Spleen (tissue), 11 donors: ENCODE measurements around the gene SAE1. TPM values are rescaled to one million over a fixed set of nuclear protein-coding genes. Genes with fewer than 3 reads are reported as not detected.

Experiments
- DNase-seq: peaks from one replicate; pipeline ENCODE4 v3.0.0-alpha.2; 2020
- H3K27ac ChIP-seq, 8 donors: fragments of 200-600 bp; sonication (generic) in 7 of 8; 1 replicate in 4 of 8; 2 replicates in 4 of 8; pipeline versions ENCODE4 v1.5.0 to v1.8.0; 2016 to 2021; ENCODE audit warnings: inconsistent platforms in 4 of 8, mild to moderate bottlenecking in 4 of 8, moderate library complexity in 1 of 8
- H3K27me3 ChIP-seq, 7 donors: fragments of 200-600 bp; sonication (generic) in 6 of 7; replicated peaks in 1 of 7; 1 replicate in 4 of 7; 2 replicates in 3 of 7; pipeline versions ENCODE4 v1.5.0 to v1.8.0; 2016 to 2021; ENCODE audit warnings: inconsistent platforms in 3 of 7, mild to moderate bottlenecking in 1 of 7
- H3K36me3 ChIP-seq, 6 donors: fragments of 200-600 bp; sonication (generic) in 5 of 6; 1 replicate in 4 of 6; 2 replicates in 2 of 6; pipeline versions ENCODE4 v1.5.0 to v1.8.0; 2016 to 2021; ENCODE audit warnings: inconsistent platforms in 2 of 6
- H3K4me1 ChIP-seq, 6 donors: fragments of 200-600 bp; sonication (generic) in 5 of 6; 1 replicate in 3 of 6; 2 replicates in 3 of 6; pipeline versions ENCODE4 v1.5.0 to v1.8.0; 2016 to 2021; ENCODE audit warnings: inconsistent platforms in 3 of 6
- H3K4me3 ChIP-seq, 8 donors: fragments of 200-600 bp; sonication (generic) in 7 of 8; 1 replicate in 4 of 8; 2 replicates in 4 of 8; pipeline versions ENCODE4 v1.5.0 to v1.8.0; 2016 to 2021; ENCODE audit warnings: inconsistent platforms in 4 of 8, mild to moderate bottlenecking in 4 of 8, moderate library complexity in 2 of 8
- H3K9me3 ChIP-seq, 8 donors: fragments of 200-600 bp; sonication (generic) in 7 of 8; 1 replicate in 4 of 8; 2 replicates in 4 of 8; pipeline versions ENCODE4 v1.5.0 to v1.8.0; 2016 to 2021; ENCODE audit warnings: inconsistent platforms in 4 of 8
- CTCF ChIP-seq, 11 experiments: fragments of 200-600 bp in 7 of 11; fragments of 450-650 bp in 4 of 11; sonication (generic) in 4 of 11; IDR thresholded peaks in 8 of 11; conservative IDR thresholded peaks in 3 of 11; 1 replicate in 7 of 11; 2 replicates in 4 of 11; pipeline versions ENCODE4 v1.4.0 to v1.8.0; 2016 to 2021; ENCODE audit warnings: antibody characterized with exemption in 11 of 11, inconsistent platforms in 4 of 11, mild to moderate bottlenecking in 1 of 11
- POLR2A ChIP-seq, 3 donors: fragments of 450-650 bp; IDR thresholded peaks; one replicate each; pipeline ENCODE4 v1.5.1; 2017; ENCODE audit warnings: antibody characterized with exemption in 3 of 3, mild to moderate bottlenecking in 1 of 3
- POLR2AphosphoS5 ChIP-seq, 3 donors: sonication (generic); formaldehyde crosslinking; IDR thresholded peaks; one replicate each; pipeline ENCODE4 v1.5.1; 2017; ENCODE audit warnings: antibody characterized with exemption in 3 of 3
- WGBS, 5 donors: extraction: QIAGEN DNeasy Blood & Tissue Kit in 3 of 5; methylation state at CpG; one replicate each; pipeline versions ENCODE4 v1.1.5 to v1.1.7; 2013 to 2018; 5-methylcytosine and 5-hydroxymethylcytosine counted together
- intact Hi-C: fragments of 100-400 bp; cut with DNase I; formaldehyde crosslinking; loops from one replicate; pipeline ENCODE4 v1.15.0; 2023; ENCODE audit warnings: low total_unique reads
- polyA plus RNA-seq, 3 donors: library from polyadenylated mRNA; stranded (reverse); fragments of 200-250 nt; gene quantifications; one replicate each; pipeline ENCODE4 v1.2.1, GENCODE V29; 2013
- total RNA-seq, 7 donors: library from RNA; depleted of rRNA in 3 of 7; stranded (reverse); fragments of >200 nt in 3 of 7; fragmentation: NEBNext Ultra II Directional in 4 of 7; extraction: Animal tissue kit (Norgen Biotek cat#: 25700) in 4 of 7; gene quantifications; one replicate each; pipeline versions ENCODE4 v1.1.0 to v1.2.1, GENCODE V29; 2016 to 2021
- donor health status: healthy with polysubstance abuse.
- donor health status: DM: no; HTN: no; CAD: no; lungs with moderate emphysema.
- donor health status: DM: no; HTN: no; CAD: no.
- donor health status: Bipolar disorder and iron deficiency.
- donor health status: healthy.
- donor health status: DM: no; HTN: no; CAD: no.
- donor health status: DM: yes; HTN: yes; CAD: no.

SAE1 gene
- total and polyA plus RNA-seq, 10 donors, result 28.1 to 72.4 (median 55.9) TPM

DNA sequence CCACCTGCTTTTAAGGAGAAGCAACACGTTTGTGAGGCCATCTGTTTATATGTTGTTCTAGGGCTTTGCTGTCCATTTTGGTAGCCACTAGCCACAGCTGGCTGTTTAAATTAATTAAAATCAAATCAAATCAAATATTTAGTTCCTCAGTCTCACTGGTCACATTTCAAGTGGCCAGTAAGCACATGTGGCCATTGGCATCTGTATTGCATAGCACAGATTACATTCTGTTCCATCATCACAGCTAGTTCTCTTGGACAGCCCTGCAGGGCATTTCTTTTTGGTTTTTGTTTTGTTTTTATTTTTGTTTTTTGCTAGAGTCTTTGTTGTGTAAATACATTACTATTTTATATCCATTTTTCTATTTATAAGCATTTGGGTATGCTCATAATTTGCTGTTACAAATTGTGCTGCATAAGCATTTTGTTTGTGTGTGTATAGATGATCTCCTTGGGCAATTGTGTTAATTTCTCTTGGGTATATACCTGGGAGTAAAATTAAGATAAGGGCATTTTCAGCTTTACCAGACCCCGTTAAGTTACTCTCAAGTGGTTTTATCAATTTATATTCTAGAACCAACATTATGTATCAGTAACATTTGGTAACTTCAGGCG lies 31.3 kb downstream of the SAE1 start:
- H3K36me3 ChIP-seq, result peaks cover 0 to 83% (median 9%) of the 10 kb centered on the region in 6 donors
- H3K27me3 ChIP-seq, result no peaks in the 10 kb centered on the region
- H3K4me3 ChIP-seq, result no peak overlapping the region
- intact Hi-C loops, result no loop called here
- H3K4me1 ChIP-seq, result peaks cover 31 to 59% (median 43%) of the 10 kb centered on the region in 6 donors
- WGBS, 5 donors, result 67 to 87% (median 83%) methylated on average over 3 of the region's 3 CpGs
- peak overlapping the region in 4 of 8 donors; percentile 26 to 91 (median 82) for H3K27ac ChIP-seq
- TF ChIP-seq POLR2A (IDR thresholded peaks at IDR 0.05) (no peak), CTCF (IDR thresholded peaks at IDR 0.05 in 8 of 11, conservative IDR thresholded peaks at IDR 0.05 in 3 of 11) (no peak), POLR2AphosphoS5 (IDR thresholded peaks at IDR 0.05) (no peak)
- DNase-seq, result no peak
- no peaks in the 10 kb centered on the region for H3K9me3 ChIP-seq

DNA sequence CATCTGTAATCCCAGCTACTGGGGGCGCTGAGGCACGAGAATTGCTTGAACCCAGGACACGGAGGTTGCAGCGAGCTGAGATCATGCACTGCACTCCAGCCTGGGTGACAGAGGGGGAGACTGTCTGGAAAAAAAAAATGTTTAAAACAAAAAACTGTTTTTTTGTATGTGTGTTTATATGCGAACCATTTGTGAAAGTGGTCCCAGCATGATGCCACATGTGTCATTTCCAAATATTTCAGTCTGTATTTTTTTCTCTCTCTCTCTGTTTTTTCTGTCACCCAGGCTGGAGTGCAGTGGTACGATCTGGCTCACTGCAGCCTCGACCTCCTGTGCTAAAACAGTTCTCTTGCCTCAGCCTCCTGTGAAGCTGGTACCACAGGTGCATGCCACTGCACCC lies 37.4 kb downstream of the SAE1 start:
- TF ChIP-seq POLR2AphosphoS5 (IDR thresholded peaks at IDR 0.05) (no peak), POLR2A (IDR thresholded peaks at IDR 0.05) (no peak), CTCF (IDR thresholded peaks at IDR 0.05 in 8 of 11, conservative IDR thresholded peaks at IDR 0.05 in 3 of 11) (no peak)
- DNase-seq, result peak; percentile 21
- H3K27me3 ChIP-seq, result no peaks in the 10 kb centered on the region
- 93 to 99% (median 95%) methylated on average over 7 of the region's 7 CpGs for WGBS, 5 donors
- intact Hi-C loops, result no loop called here
- no peaks in the 10 kb centered on the region for H3K4me1 ChIP-seq
- H3K9me3 ChIP-seq, result no peaks in the 10 kb centered on the region
- H3K27ac ChIP-seq, result no peak overlapping the region
- H3K4me3 ChIP-seq, result no peak overlapping the region
- H3K36me3 ChIP-seq, result peaks cover 0 to 98% (median 41%) of the 10 kb centered on the region in 6 donors

- Histone ChIP-seq H3K36me3 (peaks cover 0 to 98% (median 50%) of the 10 kb centered on the region in 6 donors), H3K27ac (no peak overlapping the region), H3K9me3 (no peaks in the 10 kb centered on the region), H3K27me3 (no peaks in the 10 kb centered on the region), H3K4me3 (no peak overlapping the region), H3K4me1 (peaks cover 10 to 26% (median 20%) of the 10 kb centered on the region in 6 donors)
- no peak for DNase-seq
- 94 to 98% (median 95%) methylated on average over 19 of the region's 19 CpGs for WGBS, 5 donors
- no peak for TF ChIP-seq CTCF (IDR thresholded peaks at IDR 0.05 in 8 of 11, conservative IDR thresholded peaks at IDR 0.05 in 3 of 11)
- TF ChIP-seq POLR2AphosphoS5 (IDR thresholded peaks at IDR 0.05), result no peak
- no peak for TF ChIP-seq POLR2A (IDR thresholded peaks at IDR 0.05)
- intact Hi-C loops, result no loop called here
These were observed 42.2 kb downstream of the SAE1 start for GRCh38 chr19:47172666-47173455.

DNA sequence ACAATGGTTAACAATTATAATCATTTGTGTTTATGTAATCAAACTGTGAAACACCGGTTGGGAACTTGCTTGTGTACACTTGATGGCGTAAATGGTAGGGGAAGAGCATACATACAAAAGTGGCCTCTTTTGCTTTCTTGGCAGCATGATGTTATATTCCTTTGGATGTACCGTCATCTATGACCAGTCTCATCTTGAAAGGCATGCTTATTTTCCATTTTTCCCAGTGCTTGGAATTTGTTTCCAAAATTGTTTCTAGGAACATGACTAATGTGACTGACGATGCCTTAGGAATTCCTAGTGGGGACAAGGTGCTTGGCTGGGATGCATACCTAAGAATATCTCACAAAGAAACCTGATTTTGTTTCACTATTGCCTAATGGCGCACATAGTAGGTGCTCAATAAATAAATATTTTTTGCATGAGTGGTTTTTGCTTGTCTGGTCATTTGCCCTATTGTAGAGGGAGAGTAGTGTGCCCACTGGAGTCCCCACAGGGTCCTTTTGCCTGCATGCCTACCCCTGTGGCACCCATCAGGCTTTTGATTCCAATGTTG lies 45.5 kb downstream of the SAE1 start:
- no peaks in the 10 kb centered on the region for H3K27me3 ChIP-seq
- H3K27ac ChIP-seq, result peak overlapping the region in 7 of 8 donors; percentile 39 to 77 (median 60)
- peaks cover 0 to 98% (median 40%) of the 10 kb centered on the region in 6 donors for H3K36me3 ChIP-seq
- intact Hi-C loops, result no loop called here
- 88 to 92% (median 90%) methylated on average over 5 of the region's 5 CpGs for WGBS, 5 donors
- peaks cover 10 to 37% (median 21%) of the 10 kb centered on the region in 6 donors for H3K4me1 ChIP-seq
- no peak for DNase-seq
- H3K4me3 ChIP-seq, result no peak overlapping the region
- H3K9me3 ChIP-seq, result no peaks in the 10 kb centered on the region
- TF ChIP-seq POLR2AphosphoS5 (IDR thresholded peaks at IDR 0.05), result no peak
- no peak for TF ChIP-seq POLR2A (IDR thresholded peaks at IDR 0.05)
- no peak for TF ChIP-seq CTCF (IDR thresholded peaks at IDR 0.05 in 8 of 11, conservative IDR thresholded peaks at IDR 0.05 in 3 of 11)
